ENCODE results near the gene CDH4. TPM values are rescaled to one million over a fixed set of nuclear protein-coding genes. Genes with fewer than 3 reads are reported as not detected.

The CDH4 gene
- total RNA-seq, 6 donors from 2014 or later: 0.20 to 1.0 (median 0.40) TPM; not detected in 1

GRCh38 chr20:61333484-61334108, 81.5 kb downstream of the CDH4 start:
- H3K36me3 ChIP-seq: no peaks in the 10 kb centered on the region
- DNase-seq: no peak
- H3K27me3 ChIP-seq: no peaks in the 10 kb centered on the region
- WGBS, 2 donors: 78 to 90% methylated on average over 8 to 9 of the region's 9 CpGs
- no peak overlapping the region for H3K4me3 ChIP-seq
- H3K9me3 ChIP-seq: no peaks in the 10 kb centered on the region
- H3K27ac ChIP-seq: no peak overlapping the region
- no peak for ATAC-seq (ENCODE audit: low FRiP score in 2 of 2)
- H3K4me1 ChIP-seq: no peaks in the 10 kb centered on the region
- TF ChIP-seq CTCF (IDR thresholded peaks at IDR 0.05) (no peak), POLR2A (IDR thresholded peaks at IDR 0.05) (no peak), POLR2AphosphoS5 (IDR thresholded peaks at IDR 0.05) (no peak), EP300 (IDR thresholded peaks at IDR 0.05) (no peak)

GRCh38 chr20:61340157-61340556, 88.1 kb downstream of the CDH4 start:
- DNase-seq (no peak), ATAC-seq (ENCODE audit: low FRiP score in 2 of 2) (no peak)
- H3K27ac ChIP-seq: no peak overlapping the region
- TF ChIP-seq CTCF (IDR thresholded peaks at IDR 0.05) (no peak), EP300 (IDR thresholded peaks at IDR 0.05) (no peak), POLR2A (IDR thresholded peaks at IDR 0.05) (no peak), POLR2AphosphoS5 (IDR thresholded peaks at IDR 0.05) (no peak)
- no peak overlapping the region for H3K4me3 ChIP-seq
- no peaks in the 10 kb centered on the region for H3K4me1 ChIP-seq
- H3K27me3 ChIP-seq: no peaks in the 10 kb centered on the region
- WGBS, 2 donors: 78 to 84% methylated on average over 5 of the region's 5 CpGs
- H3K36me3 ChIP-seq: no peaks in the 10 kb centered on the region
- H3K9me3 ChIP-seq: no peaks in the 10 kb centered on the region

GRCh38 chr20:61341605-61342004, 89.5 kb downstream of the CDH4 start:
- no peak overlapping the region for H3K4me3 ChIP-seq
- WGBS, 2 donors: 92 to 96% methylated on average over 4 to 5 of the region's 5 CpGs
- no peaks in the 10 kb centered on the region for H3K36me3 ChIP-seq
- no peaks in the 10 kb centered on the region for H3K4me1 ChIP-seq
- no peak for TF ChIP-seq EP300 (IDR thresholded peaks at IDR 0.05)
- TF ChIP-seq POLR2A (IDR thresholded peaks at IDR 0.05): no peak
- no peak for TF ChIP-seq POLR2AphosphoS5 (IDR thresholded peaks at IDR 0.05)
- TF ChIP-seq CTCF (IDR thresholded peaks at IDR 0.05): no peak
- H3K27ac ChIP-seq: no peak overlapping the region
- DNase-seq (no peak), ATAC-seq (ENCODE audit: low FRiP score in 2 of 2) (no peak)
- H3K9me3 ChIP-seq: no peaks in the 10 kb centered on the region
- no peaks in the 10 kb centered on the region for H3K27me3 ChIP-seq

- TF ChIP-seq POLR2A (IDR thresholded peaks at IDR 0.05): no peak
- no peak for TF ChIP-seq POLR2AphosphoS5 (IDR thresholded peaks at IDR 0.05)
- no peak for TF ChIP-seq EP300 (IDR thresholded peaks at IDR 0.05)
- no peak for TF ChIP-seq CTCF (IDR thresholded peaks at IDR 0.05)
- no peak for DNase-seq
- 72 to 76% methylated on average over 9 of the region's 9 CpGs for WGBS, 2 donors
- H3K36me3 ChIP-seq: no peaks in the 10 kb centered on the region
- no peak overlapping the region for H3K27ac ChIP-seq
- no peaks in the 10 kb centered on the region for H3K27me3 ChIP-seq
- no peak for ATAC-seq (ENCODE audit: low FRiP score in 2 of 2)
- no peaks in the 10 kb centered on the region for H3K9me3 ChIP-seq
- H3K4me1 ChIP-seq: no peaks in the 10 kb centered on the region
- H3K4me3 ChIP-seq: no peak overlapping the region
Measured at GRCh38 chr20:61343934-61344333, 91.9 kb downstream of the CDH4 start.

- Histone ChIP-seq H3K4me3 (no peak overlapping the region), H3K9me3 (no peaks in the 10 kb centered on the region), H3K4me1 (no peaks in the 10 kb centered on the region), H3K27me3 (no peaks in the 10 kb centered on the region), H3K36me3 (no peaks in the 10 kb centered on the region), H3K27ac (no peak overlapping the region)
- TF ChIP-seq EP300 (IDR thresholded peaks at IDR 0.05) (no peak), CTCF (IDR thresholded peaks at IDR 0.05) (no peak), POLR2AphosphoS5 (IDR thresholded peaks at IDR 0.05) (no peak), POLR2A (IDR thresholded peaks at IDR 0.05) (no peak)
- WGBS, 2 donors: 62 to 66% methylated on average over 6 to 8 of the region's 8 CpGs
- ATAC-seq (ENCODE audit: low FRiP score in 2 of 2) (no peak), DNase-seq (no peak)
Measured at GRCh38 chr20:61345656-61346055, 93.6 kb downstream of the CDH4 start.

Measured in upper lobe of left lung (tissue), 6 donors.